PC-3 (cell line): Measurements from ENCODE around the gene DST. TPM values are rescaled to one million over a fixed set of nuclear protein-coding genes. Genes with fewer than 3 reads are reported as not detected.

Experiments
- ATAC-seq: fragments of 200-7000 bp; cut with Tn5 transposase; 2 replicates; pipeline ENCODE4 v1.9.1; 2020; ENCODE audit warnings: mild to moderate bottlenecking, moderate library complexity
- BruUV-seq: library from RNA; stranded (reverse); fragments of 400-500 nt; replicated peaks from 2 replicates; lab custom pipeline; 2021; lab: Mats Ljungman, UMichigan
- CTCF ChIA-PET: fragments of 300-600 bp; sonication (Branson Sonifier 250); formaldehyde crosslinking; loops from one replicate; lab custom pipeline; 2022; ENCODE audit warnings: antibody characterized with exemption; lab: Charles Lee
- POLR2A ChIA-PET: fragments of 300-600 bp; sonication (Branson Sonifier 250); formaldehyde crosslinking; loops from one replicate; lab custom pipeline; 2022; ENCODE audit warnings: antibody characterized with exemption; ENCODE audit not compliant: unreplicated experiment; lab: Charles Lee
- DNase-seq: peaks from one replicate; pipeline ENCODE4 v3.0.0-alpha.2; 2015
- H2AFZ ChIP-seq: fragments of 300-600 bp; sonication (generic); 2 replicates; pipeline ENCODE4 v1.6.0; 2016; ENCODE audit warnings: antibody characterized with exemption, low read length
- H3F3A ChIP-seq: fragments of 300-600 bp; sonication (generic); one replicate; pipeline ENCODE4 v1.6.0; 2017; ENCODE audit warnings: antibody characterized with exemption, low read length, control low read depth, mild to moderate bottlenecking; ENCODE audit not compliant: unreplicated experiment
- H3K27ac ChIP-seq: fragments of 300-600 bp; sonication (generic); 2 replicates; pipeline ENCODE4 v1.5.1; 2016; ENCODE audit warnings: mild to moderate bottlenecking, low read length
- H3K27me3 ChIP-seq: fragments of 300-600 bp; sonication (generic); 2 replicates; pipeline ENCODE4 v1.6.1; 2016; ENCODE audit warnings: low read length, mixed read lengths
- H3K36me3 ChIP-seq: fragments of 300-600 bp; sonication (generic); 2 replicates; pipeline ENCODE4 v1.6.1; 2016; ENCODE audit warnings: low read depth, mixed run types, low read length, mixed read lengths
- H3K4me1 ChIP-seq: fragments of 300-600 bp; sonication (generic); 2 replicates; pipeline ENCODE4 v1.5.1; 2016; ENCODE audit warnings: low read length; ENCODE audit not compliant: insufficient read depth
- H3K4me2 ChIP-seq: fragments of 300-600 bp; sonication (generic); 2 replicates; pipeline ENCODE4 v1.6.0; 2016; ENCODE audit warnings: low read length
- H3K4me3 ChIP-seq: fragments of 300-600 bp; sonication (generic); 2 replicates; pipeline ENCODE4 v1.5.1; 2016; ENCODE audit warnings: mild to moderate bottlenecking, low read length, mixed read lengths
- H3K79me2 ChIP-seq: fragments of 300-600 bp; sonication (generic); 2 replicates; pipeline ENCODE4 v1.6.1; 2017; ENCODE audit warnings: low read length, mixed read lengths
- H3K9ac ChIP-seq: fragments of 300-600 bp; sonication (generic); 2 replicates; pipeline ENCODE4 v1.6.0; 2016; ENCODE audit warnings: mild to moderate bottlenecking, low read length
- H3K9me2 ChIP-seq: fragments of 300-600 bp; sonication (generic); replicated peaks from 2 replicates; pipeline ENCODE4 v1.6.1; 2016; ENCODE audit warnings: mixed run types, low read length, mixed read lengths
- H3K9me3 ChIP-seq: fragments of 300-600 bp; sonication (generic); 2 replicates; pipeline ENCODE4 v1.6.1; 2016; ENCODE audit warnings: low read length, mixed read lengths
- H4K20me1 ChIP-seq: fragments of 300-600 bp; sonication (generic); 2 replicates; pipeline ENCODE4 v1.6.1; 2016; ENCODE audit warnings: low read length, mixed read lengths
- EZH2 ChIP-seq: fragments of 300-600 bp; sonication (generic); IDR thresholded peaks from one replicate; pipeline ENCODE4 v1.6.1; 2017; ENCODE audit warnings: antibody characterized with exemption, mild to moderate bottlenecking, low read length; ENCODE audit not compliant: unreplicated experiment
- EZH2phosphoT487 ChIP-seq: fragments of 300-600 bp; sonication (generic); IDR thresholded peaks from 2 replicates; pipeline ENCODE4 v1.6.1; 2018; ENCODE audit warnings: mild to moderate bottlenecking, antibody characterized with exemption, low read length, borderline replicate concordance
- intact Hi-C: fragments of 100-400 bp; cut with micrococcal nuclease; formaldehyde crosslinking; loops from 2 replicates; pipeline ENCODE4 v1.9.0; 2023
- total RNA-seq: library from RNA; depleted of rRNA; stranded (reverse); fragments of >200 nt; gene quantifications from 2 replicates; pipeline ENCODE4 v1.2.3, GENCODE V29; 2014
- TF ChIP-seq, protein P1 (sequence below): fragments of 300-600 bp; sonication (generic); conservative IDR thresholded peaks from 2 replicates; pipeline ENCODE4 v1.5.1; 2017; ENCODE audit warnings: antibody characterized with exemption, low read depth, mild to moderate bottlenecking, low read length

The DST gene
- total RNA-seq, 1 experiment from 2014 or later = 81.5 TPM

DNA sequence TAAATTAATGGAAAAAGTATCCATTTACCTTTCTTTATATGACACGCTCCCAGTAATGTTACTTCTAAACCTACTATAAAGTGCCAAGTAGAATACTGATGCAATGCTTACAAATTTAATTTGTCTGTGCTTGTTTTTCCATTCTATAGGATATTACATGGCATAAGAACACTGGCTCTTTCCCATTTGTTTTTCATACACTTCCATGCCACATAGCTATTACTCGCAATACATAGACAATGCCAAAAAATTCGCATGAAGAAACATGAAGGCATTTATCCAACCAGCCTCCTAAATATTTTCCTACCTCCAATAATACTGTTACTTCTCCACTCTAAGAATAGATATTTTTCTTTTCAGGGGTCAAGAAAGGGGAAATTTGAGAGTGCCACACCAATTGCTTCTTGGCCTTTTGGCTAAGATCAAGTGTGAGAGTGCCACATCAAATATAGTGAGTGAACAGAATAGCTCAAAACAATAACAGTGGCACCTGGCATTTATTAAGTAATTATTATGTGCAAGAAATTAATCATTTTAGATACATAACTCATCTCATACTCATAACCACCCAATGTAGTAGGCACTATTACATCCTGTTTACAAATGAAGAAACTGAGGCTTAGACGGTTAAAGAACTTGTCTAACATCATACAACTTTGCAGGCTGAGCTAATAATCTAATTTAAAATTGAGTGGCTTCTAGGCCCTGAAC, 845 bp upstream of the DST start:
- BruUV-seq = no TSS peak
- no peaks in the 10 kb centered on the region for H3K27me3 ChIP-seq
- H3F3A ChIP-seq = no peaks in the 10 kb centered on the region
- ChIA-PET POLR2A (interaction anchor here (0.6 kb wide), 1 partner anchor 136 kb away, joined by 5 read pairs; no protein-coding TSS in a partner anchor), CTCF (interaction anchor here (0.6 to 1.2 kb wide), 3 partner anchors 9 to 208 kb away, joined by 3 read pairs; no protein-coding TSS in a partner anchor)
- peaks cover 22% of the 10 kb centered on the region for H3K4me1 ChIP-seq
- no peaks in the 10 kb centered on the region for H3K79me2 ChIP-seq
- ATAC-seq (peak; percentile 35), DNase-seq (no peak)
- intact Hi-C loops = loop anchor here (1.0 kb wide), 4 partner anchors 20 to 52 kb away; no protein-coding TSS in a partner anchor
- H3K9me3 ChIP-seq = no peaks in the 10 kb centered on the region
- no peaks in the 10 kb centered on the region for H4K20me1 ChIP-seq
- H3K36me3 ChIP-seq = peaks cover 19% of the 10 kb centered on the region; the same call in 1 of the 2 replicates
- no peak overlapping the region for H3K9ac ChIP-seq
- TF ChIP-seq EZH2phosphoT487 = no peak
- TF ChIP-seq, protein P1, sequence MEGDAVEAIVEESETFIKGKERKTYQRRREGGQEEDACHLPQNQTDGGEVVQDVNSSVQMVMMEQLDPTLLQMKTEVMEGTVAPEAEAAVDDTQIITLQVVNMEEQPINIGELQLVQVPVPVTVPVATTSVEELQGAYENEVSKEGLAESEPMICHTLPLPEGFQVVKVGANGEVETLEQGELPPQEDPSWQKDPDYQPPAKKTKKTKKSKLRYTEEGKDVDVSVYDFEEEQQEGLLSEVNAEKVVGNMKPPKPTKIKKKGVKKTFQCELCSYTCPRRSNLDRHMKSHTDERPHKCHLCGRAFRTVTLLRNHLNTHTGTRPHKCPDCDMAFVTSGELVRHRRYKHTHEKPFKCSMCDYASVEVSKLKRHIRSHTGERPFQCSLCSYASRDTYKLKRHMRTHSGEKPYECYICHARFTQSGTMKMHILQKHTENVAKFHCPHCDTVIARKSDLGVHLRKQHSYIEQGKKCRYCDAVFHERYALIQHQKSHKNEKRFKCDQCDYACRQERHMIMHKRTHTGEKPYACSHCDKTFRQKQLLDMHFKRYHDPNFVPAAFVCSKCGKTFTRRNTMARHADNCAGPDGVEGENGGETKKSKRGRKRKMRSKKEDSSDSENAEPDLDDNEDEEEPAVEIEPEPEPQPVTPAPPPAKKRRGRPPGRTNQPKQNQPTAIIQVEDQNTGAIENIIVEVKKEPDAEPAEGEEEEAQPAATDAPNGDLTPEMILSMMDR = no peak
- no peak for TF ChIP-seq EZH2
- H3K27ac ChIP-seq = peak overlapping the region; percentile 77
- H2AFZ ChIP-seq = no peak overlapping the region
- H3K9me2 ChIP-seq = no peaks in the 10 kb centered on the region
- H3K4me3 ChIP-seq = no peak overlapping the region
- peak overlapping the region; percentile 65 for H3K4me2 ChIP-seq

DNA sequence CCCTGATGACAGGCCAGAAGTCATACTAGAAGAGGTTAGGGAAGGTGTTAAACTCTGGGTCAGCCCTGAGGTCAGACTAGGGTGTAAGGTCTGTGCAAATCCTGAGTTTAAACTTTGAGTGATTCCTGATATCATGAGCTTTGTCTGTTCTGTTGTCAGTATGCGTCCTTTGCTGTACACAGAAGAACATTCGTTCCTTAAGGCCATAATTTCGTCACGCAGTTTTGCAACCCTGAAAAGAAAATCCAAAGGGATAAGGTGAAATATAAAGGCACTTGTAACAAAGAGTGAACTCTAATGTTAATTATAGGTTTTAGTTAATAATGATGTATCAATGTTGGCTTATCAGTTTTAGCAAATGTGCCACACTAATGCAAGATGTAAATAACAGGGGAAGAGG, 2.3 kb downstream of the DST start:
- no TSS peak for BruUV-seq
- POLR2A ChIA-PET = interaction anchor here (0.7 kb wide), 1 partner anchor 53 kb away, joined by 4 read pairs; no protein-coding TSS in a partner anchor
- no peak overlapping the region for H3K9ac ChIP-seq

More for the DNA sequence above, 2.3 kb downstream of the DST start:
- Histone ChIP-seq H3K27ac (no peak overlapping the region), H3K9me3 (no peaks in the 10 kb centered on the region), H3F3A (no peaks in the 10 kb centered on the region), H4K20me1 (no peaks in the 10 kb centered on the region), H3K4me1 (peaks cover 21% of the 10 kb centered on the region), H2AFZ (no peak overlapping the region), H3K4me3 (no peak overlapping the region), H3K36me3 (peaks cover 15% of the 10 kb centered on the region), H3K4me2 (no peak overlapping the region), H3K9me2 (no peaks in the 10 kb centered on the region), H3K27me3 (no peaks in the 10 kb centered on the region), H3K79me2 (no peaks in the 10 kb centered on the region)
- TF ChIP-seq, protein P1 = no peak
- TF ChIP-seq EZH2phosphoT487 (no peak), EZH2 (no peak)
- ATAC-seq = no peak
- no peak for DNase-seq
- CTCF ChIA-PET = interaction anchor here (1.1 kb wide), 1 partner anchor 121 kb away, joined by 5 read pairs; no protein-coding TSS in a partner anchor
- intact Hi-C loops = no loop called here
